ENCODE data around the gene KMT2E.

KMT2E gene

DNA sequence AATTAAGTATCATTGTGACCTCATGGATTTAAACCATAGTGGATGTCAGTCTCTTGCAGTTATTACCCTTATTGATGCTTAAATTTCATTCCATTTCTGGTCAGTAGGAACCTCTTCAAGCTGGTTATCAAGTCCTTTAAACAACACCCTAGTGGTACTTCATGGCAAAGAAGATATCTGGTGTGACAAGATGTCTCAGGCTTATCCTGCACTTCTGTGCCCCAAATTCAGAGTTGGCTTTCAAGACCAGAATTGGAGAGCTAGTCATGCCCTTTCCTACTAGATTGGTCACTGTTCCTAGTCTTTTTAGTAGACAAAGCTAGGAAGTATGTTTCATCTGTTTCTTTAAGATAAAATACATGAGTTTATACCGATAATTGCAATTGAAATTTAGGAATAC, 54.9 kb downstream of the KMT2E start:
- ChIA-PET POLR2A (no interaction called here), CTCF (no interaction called here)
- no peak overlapping the region for H3K27ac ChIP-seq (ENCODE audit: extremely low read depth, low read depth, low read length)
- H3K36me3 ChIP-seq (ENCODE audit: control insufficient read depth in 2 of 2, insufficient read depth in 1 of 2, low read length in 2 of 2), result peaks cover 36 to 55% of the 10 kb centered on the region in 2 experiments
- no peak overlapping the region for H3K4me3 ChIP-seq (ENCODE audit: low read depth, low read length)
- no peaks in the 10 kb centered on the region for H3K9me3 ChIP-seq (ENCODE audit: control insufficient read depth, insufficient read depth, low read depth, low read length)
- H3K4me1 ChIP-seq (ENCODE audit: control insufficient read depth, insufficient read depth, low read length), result no peaks in the 10 kb centered on the region
- TF ChIP-seq ZNF174 (tag by site-specific recombination; IDR thresholded peaks at IDR 0.05), result no peak
- TF ChIP-seq ZBTB17 (tag by site-specific recombination; IDR thresholded peaks at IDR 0.05), result no peak
- no peak for TF ChIP-seq ZFP3 (tag by site-specific recombination; IDR thresholded peaks at IDR 0.05; ENCODE audit: low read depth)
- TF ChIP-seq ZNF600 (tag by site-specific recombination; IDR thresholded peaks at IDR 0.05), result no peak
- no peak for TF ChIP-seq ZNF549 (tag by site-specific recombination; IDR thresholded peaks at IDR 0.05)
- TF ChIP-seq ZNF132 (tag by site-specific recombination; IDR thresholded peaks at IDR 0.05; ENCODE audit: borderline replicate concordance), result no peak
- no peak for TF ChIP-seq ZBTB26 (tag by site-specific recombination; optimal IDR thresholded peaks at IDR 0.05)
- no peak for TF ChIP-seq ZNF16 (tag by site-specific recombination; IDR thresholded peaks at IDR 0.05; ENCODE audit: low read depth)
- TF ChIP-seq ZNF791 (tag by site-specific recombination; IDR thresholded peaks at IDR 0.05), result no peak
- no peak for TF ChIP-seq ZNF274 (IDR thresholded peaks at IDR 0.05; ENCODE audit: low read length)
- no peak for TF ChIP-seq ZNF274 (tag by site-specific recombination; IDR thresholded peaks at IDR 0.05; ENCODE audit: borderline replicate concordance)
- TF ChIP-seq ZNF23 (tag by site-specific recombination; IDR thresholded peaks at IDR 0.05; ENCODE audit: borderline replicate concordance), result no peak
- TF ChIP-seq, protein P1, sequence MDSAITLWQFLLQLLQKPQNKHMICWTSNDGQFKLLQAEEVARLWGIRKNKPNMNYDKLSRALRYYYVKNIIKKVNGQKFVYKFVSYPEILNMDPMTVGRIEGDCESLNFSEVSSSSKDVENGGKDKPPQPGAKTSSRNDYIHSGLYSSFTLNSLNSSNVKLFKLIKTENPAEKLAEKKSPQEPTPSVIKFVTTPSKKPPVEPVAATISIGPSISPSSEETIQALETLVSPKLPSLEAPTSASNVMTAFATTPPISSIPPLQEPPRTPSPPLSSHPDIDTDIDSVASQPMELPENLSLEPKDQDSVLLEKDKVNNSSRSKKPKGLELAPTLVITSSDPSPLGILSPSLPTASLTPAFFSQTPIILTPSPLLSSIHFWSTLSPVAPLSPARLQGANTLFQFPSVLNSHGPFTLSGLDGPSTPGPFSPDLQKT (IDR thresholded peaks at IDR 0.05; ENCODE audit: borderline replicate concordance, low read depth, low read length), result no peak
- TF ChIP-seq, protein P2, sequence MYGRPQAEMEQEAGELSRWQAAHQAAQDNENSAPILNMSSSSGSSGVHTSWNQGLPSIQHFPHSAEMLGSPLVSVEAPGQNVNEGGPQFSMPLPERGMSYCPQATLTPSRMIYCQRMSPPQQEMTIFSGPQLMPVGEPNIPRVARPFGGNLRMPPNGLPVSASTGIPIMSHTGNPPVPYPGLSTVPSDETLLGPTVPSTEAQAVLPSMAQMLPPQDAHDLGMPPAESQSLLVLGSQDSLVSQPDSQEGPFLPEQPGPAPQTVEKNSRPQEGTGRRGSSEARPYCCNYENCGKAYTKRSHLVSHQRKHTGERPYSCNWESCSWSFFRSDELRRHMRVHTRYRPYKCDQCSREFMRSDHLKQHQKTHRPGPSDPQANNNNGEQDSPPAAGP (tag by site-specific recombination; IDR thresholded peaks at IDR 0.05), result no peak
- no peak for TF ChIP-seq ZNF169 (tag by site-specific recombination; IDR thresholded peaks at IDR 0.05)
- no peak for TF ChIP-seq ZFP69B (tag by site-specific recombination; IDR thresholded peaks at IDR 0.05)
- TF ChIP-seq ZNF654 (tag by site-specific recombination; IDR thresholded peaks at IDR 0.05; ENCODE audit: low read depth), result no peak
- no peak for TF ChIP-seq TCF7L2 (IDR thresholded peaks at IDR 0.05; ENCODE audit: borderline replicate concordance, low read depth, low read length)
- no peak for TF ChIP-seq ZNF239 (tag by site-specific recombination; IDR thresholded peaks at IDR 0.05)
- no peak for TF ChIP-seq ZSCAN5A (tag by site-specific recombination; IDR thresholded peaks at IDR 0.05)
- TF ChIP-seq GLI4 (tag by site-specific recombination; IDR thresholded peaks at IDR 0.05), result no peak

DNA sequence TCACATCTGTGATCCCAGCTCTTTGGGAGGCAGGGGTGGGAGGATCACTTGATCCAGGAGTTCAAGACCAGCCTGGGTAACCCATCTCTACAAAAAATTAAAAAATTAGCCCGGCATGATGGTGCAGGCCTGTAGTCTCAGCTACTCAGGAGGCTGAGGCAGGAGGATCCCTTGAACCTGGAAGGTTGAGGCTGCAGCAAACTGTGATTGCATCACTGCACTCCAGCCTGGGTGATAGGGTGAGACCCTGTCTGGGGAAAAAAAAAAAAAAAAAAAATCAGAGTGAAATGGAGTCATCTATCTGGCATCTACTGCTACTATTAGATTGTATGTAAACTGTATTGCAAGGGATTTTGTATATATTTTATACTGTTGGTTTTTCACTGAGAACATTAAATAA, 59.1 kb downstream of the KMT2E start:
- Histone ChIP-seq H3K27ac (ENCODE audit: extremely low read depth, low read depth, low read length) (no peak overlapping the region), H3K4me3 (ENCODE audit: low read depth, low read length) (no peak overlapping the region), H3K4me1 (ENCODE audit: control insufficient read depth, insufficient read depth, low read length) (no peaks in the 10 kb centered on the region), H3K9me3 (ENCODE audit: control insufficient read depth, insufficient read depth, low read depth, low read length) (no peaks in the 10 kb centered on the region), H3K36me3 (ENCODE audit: control insufficient read depth in 2 of 2, insufficient read depth in 1 of 2, low read length in 2 of 2) (peaks cover 61 to 66% of the 10 kb centered on the region in 2 experiments)
- ChIA-PET CTCF (no interaction called here), POLR2A (no interaction called here)
- no peak for TF ChIP-seq MZF1 (tag by site-specific recombination; IDR thresholded peaks at IDR 0.05; ENCODE audit: borderline replicate concordance)
- no peak for TF ChIP-seq ZNF529 (tag by site-specific recombination; IDR thresholded peaks at IDR 0.05; ENCODE audit: insufficient replicate concordance)
- TF ChIP-seq ZNF174 (tag by site-specific recombination; IDR thresholded peaks at IDR 0.05), result no peak
- TF ChIP-seq BCL11B (tag by site-specific recombination; IDR thresholded peaks at IDR 0.05; ENCODE audit: low read depth), result no peak
- TF ChIP-seq ZNF560 (tag by site-specific recombination; IDR thresholded peaks at IDR 0.05; ENCODE audit: borderline replicate concordance), result no peak
- no peak for TF ChIP-seq ZNF140 (tag by site-specific recombination; IDR thresholded peaks at IDR 0.05)
- no peak for TF ChIP-seq ZFP3 (tag by site-specific recombination; IDR thresholded peaks at IDR 0.05; ENCODE audit: low read depth)
- TF ChIP-seq ZNF670 (tag by site-specific recombination; IDR thresholded peaks at IDR 0.05; ENCODE audit: low read depth), result no peak
- TF ChIP-seq ZBTB7A (tag by site-specific recombination; IDR thresholded peaks at IDR 0.05; ENCODE audit: low read depth), result no peak
- no peak for TF ChIP-seq ZNF433 (tag by site-specific recombination; IDR thresholded peaks at IDR 0.05; ENCODE audit: low read depth)
- no peak for TF ChIP-seq ZBTB8A (tag by site-specific recombination; IDR thresholded peaks at IDR 0.05)
- TF ChIP-seq SCRT1 (tag by site-specific recombination; IDR thresholded peaks at IDR 0.05; ENCODE audit: borderline replicate concordance), result no peak
- no peak for TF ChIP-seq ZNF169 (tag by site-specific recombination; IDR thresholded peaks at IDR 0.05)
- TF ChIP-seq ZNF324 (tag by site-specific recombination; IDR thresholded peaks at IDR 0.05), result no peak
- no peak for TF ChIP-seq ZNF423 (tag by site-specific recombination; IDR thresholded peaks at IDR 0.05)
- no peak for TF ChIP-seq ZNF548 (tag by site-specific recombination; IDR thresholded peaks at IDR 0.05)

All from HEK293 (cell line).